HFF-Myc (cell line): ENCODE results near the gene EHMT2.

Experiments used
- DNase-seq: peaks from one replicate; pipeline ENCODE4 v3.0.0-alpha.2; 2011; ENCODE audit warnings: low read depth; ENCODE audit errors: extremely low read depth
- H3K4me3 ChIP-seq: replicated peaks from 2 replicates; pipeline ENCODE4 v1.5.1; 2011; ENCODE audit warnings: low read depth, mild to moderate bottlenecking, control low read depth, low read length
- CTCF ChIP-seq: IDR thresholded peaks from 2 replicates; pipeline ENCODE4 v1.5.1; 2012; ENCODE audit warnings: mild to moderate bottlenecking, low read depth, low read length, control low read depth; ENCODE audit errors: missing control alignments

The EHMT2 gene

GRCh38 chr6:31878222-31878621 lies 19.3 kb downstream of the EHMT2 start:
- DNase-seq, result no peak
- TF ChIP-seq CTCF, result no peak
- H3K4me3 ChIP-seq, result no peak overlapping the region

- H3K4me3 ChIP-seq, result no peak overlapping the region
Observed at GRCh38 chr6:31877651-31878161, 19.8 kb downstream of the EHMT2 start.

GRCh38 chr6:31877125-31877650 lies 20.3 kb downstream of the EHMT2 start:
- no peak for TF ChIP-seq CTCF
- no peak overlapping the region for H3K4me3 ChIP-seq
- no peak for DNase-seq

More at GRCh38 chr6:31877651-31878161, 19.8 kb downstream of the EHMT2 start:
- no peak for TF ChIP-seq CTCF
- DNase-seq, result no peak

GRCh38 chr6:31876357-31876756 lies 21.1 kb downstream of the EHMT2 start:
- DNase-seq, result no peak
- no peak for TF ChIP-seq CTCF
- H3K4me3 ChIP-seq, result no peak overlapping the region

GRCh38 chr6:31875877-31876276 lies 21.6 kb downstream of the EHMT2 start:
- TF ChIP-seq CTCF, result no peak
- H3K4me3 ChIP-seq, result no peak overlapping the region
- DNase-seq, result no peak

- H3K4me3 ChIP-seq, result no peak overlapping the region
- DNase-seq, result no peak
- TF ChIP-seq CTCF, result no peak
Observed at GRCh38 chr6:31874836-31875572, 22.5 kb downstream of the EHMT2 start.
